Liver (tissue), 3 donors: ENCODE results near the gene SLC1A2.

ENCODE experiments used
- FOXA1 ChIP-seq: IDR thresholded peaks from 2 replicates; pipeline ENCODE4 v1.6.1; 2016; ENCODE audit warnings: antibody characterized with exemption
- HNF4A ChIP-seq, 2 donors: conservative IDR thresholded peaks; 2 replicates each; pipeline ENCODE4 v1.6.1; 2016; ENCODE audit warnings: antibody characterized with exemption in 2 of 2, mild to moderate bottlenecking in 2 of 2
- JUND ChIP-seq, 2 donors: IDR thresholded peaks; 2 replicates each; pipeline ENCODE4 v1.6.1; 2016; ENCODE audit warnings: antibody characterized with exemption in 2 of 2
- SP1 ChIP-seq: IDR thresholded peaks from 2 replicates; pipeline ENCODE4 v1.6.1; 2018; ENCODE audit warnings: antibody characterized with exemption, mild to moderate bottlenecking
- TAF1 ChIP-seq: conservative IDR thresholded peaks from 2 replicates; pipeline ENCODE4 v1.6.1; 2016; ENCODE audit warnings: antibody characterized with exemption, mild to moderate bottlenecking
- YY1 ChIP-seq: IDR thresholded peaks from 2 replicates; pipeline ENCODE4 v1.6.1; 2016; ENCODE audit warnings: antibody characterized with exemption, mild to moderate bottlenecking
- TF ChIP-seq, protein P1 (sequence below): fragments of 150-350 bp; IDR thresholded peaks from 2 replicates; pipeline ENCODE4 v1.5.1; 2017; ENCODE audit warnings: improper control_type of control experiment, low read depth, low read length; ENCODE audit not compliant: missing input control
- TF ChIP-seq, protein P2 (sequence below): IDR thresholded peaks from 2 replicates; pipeline ENCODE4 v1.6.1; 2016; ENCODE audit warnings: antibody characterized with exemption, mild to moderate bottlenecking
- TF ChIP-seq, protein P3 (sequence below): IDR thresholded peaks from 2 replicates; pipeline ENCODE4 v1.6.1; 2016; ENCODE audit warnings: antibody characterized with exemption
- TF ChIP-seq, protein P4 (sequence below): IDR thresholded peaks from 2 replicates; pipeline ENCODE4 v1.6.1; 2016; ENCODE audit warnings: antibody characterized with exemption
- TF ChIP-seq, protein P5 (sequence below): IDR thresholded peaks from 2 replicates; pipeline ENCODE4 v1.6.1; 2016; ENCODE audit warnings: antibody characterized with exemption
- donor health status: healthy.
- donor health status: healthy.

DNA sequence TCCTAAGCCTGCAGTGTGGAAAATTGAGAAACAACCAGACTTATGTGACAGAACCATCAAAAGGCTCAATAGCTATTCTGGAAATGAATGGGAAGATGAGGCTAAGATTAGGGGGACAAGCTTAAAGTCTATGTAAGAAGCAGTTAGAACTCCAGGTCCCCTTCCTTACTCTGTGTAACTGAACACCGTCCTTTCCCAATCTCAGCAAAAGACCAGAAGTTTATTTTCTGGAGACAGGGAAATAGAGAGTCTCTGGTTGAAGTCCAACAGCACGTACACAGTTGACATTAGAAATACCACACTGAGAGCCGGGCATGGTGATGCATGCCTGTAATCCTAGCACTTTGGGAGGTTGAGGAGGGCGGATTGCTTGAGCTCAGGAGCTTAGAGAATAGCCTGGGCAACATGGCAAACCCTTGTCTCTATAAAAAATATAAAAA, 186.4 kb downstream of the SLC1A2 start:
- TF ChIP-seq, protein P1, sequence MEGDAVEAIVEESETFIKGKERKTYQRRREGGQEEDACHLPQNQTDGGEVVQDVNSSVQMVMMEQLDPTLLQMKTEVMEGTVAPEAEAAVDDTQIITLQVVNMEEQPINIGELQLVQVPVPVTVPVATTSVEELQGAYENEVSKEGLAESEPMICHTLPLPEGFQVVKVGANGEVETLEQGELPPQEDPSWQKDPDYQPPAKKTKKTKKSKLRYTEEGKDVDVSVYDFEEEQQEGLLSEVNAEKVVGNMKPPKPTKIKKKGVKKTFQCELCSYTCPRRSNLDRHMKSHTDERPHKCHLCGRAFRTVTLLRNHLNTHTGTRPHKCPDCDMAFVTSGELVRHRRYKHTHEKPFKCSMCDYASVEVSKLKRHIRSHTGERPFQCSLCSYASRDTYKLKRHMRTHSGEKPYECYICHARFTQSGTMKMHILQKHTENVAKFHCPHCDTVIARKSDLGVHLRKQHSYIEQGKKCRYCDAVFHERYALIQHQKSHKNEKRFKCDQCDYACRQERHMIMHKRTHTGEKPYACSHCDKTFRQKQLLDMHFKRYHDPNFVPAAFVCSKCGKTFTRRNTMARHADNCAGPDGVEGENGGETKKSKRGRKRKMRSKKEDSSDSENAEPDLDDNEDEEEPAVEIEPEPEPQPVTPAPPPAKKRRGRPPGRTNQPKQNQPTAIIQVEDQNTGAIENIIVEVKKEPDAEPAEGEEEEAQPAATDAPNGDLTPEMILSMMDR, result no peak
- TF ChIP-seq, protein P2, sequence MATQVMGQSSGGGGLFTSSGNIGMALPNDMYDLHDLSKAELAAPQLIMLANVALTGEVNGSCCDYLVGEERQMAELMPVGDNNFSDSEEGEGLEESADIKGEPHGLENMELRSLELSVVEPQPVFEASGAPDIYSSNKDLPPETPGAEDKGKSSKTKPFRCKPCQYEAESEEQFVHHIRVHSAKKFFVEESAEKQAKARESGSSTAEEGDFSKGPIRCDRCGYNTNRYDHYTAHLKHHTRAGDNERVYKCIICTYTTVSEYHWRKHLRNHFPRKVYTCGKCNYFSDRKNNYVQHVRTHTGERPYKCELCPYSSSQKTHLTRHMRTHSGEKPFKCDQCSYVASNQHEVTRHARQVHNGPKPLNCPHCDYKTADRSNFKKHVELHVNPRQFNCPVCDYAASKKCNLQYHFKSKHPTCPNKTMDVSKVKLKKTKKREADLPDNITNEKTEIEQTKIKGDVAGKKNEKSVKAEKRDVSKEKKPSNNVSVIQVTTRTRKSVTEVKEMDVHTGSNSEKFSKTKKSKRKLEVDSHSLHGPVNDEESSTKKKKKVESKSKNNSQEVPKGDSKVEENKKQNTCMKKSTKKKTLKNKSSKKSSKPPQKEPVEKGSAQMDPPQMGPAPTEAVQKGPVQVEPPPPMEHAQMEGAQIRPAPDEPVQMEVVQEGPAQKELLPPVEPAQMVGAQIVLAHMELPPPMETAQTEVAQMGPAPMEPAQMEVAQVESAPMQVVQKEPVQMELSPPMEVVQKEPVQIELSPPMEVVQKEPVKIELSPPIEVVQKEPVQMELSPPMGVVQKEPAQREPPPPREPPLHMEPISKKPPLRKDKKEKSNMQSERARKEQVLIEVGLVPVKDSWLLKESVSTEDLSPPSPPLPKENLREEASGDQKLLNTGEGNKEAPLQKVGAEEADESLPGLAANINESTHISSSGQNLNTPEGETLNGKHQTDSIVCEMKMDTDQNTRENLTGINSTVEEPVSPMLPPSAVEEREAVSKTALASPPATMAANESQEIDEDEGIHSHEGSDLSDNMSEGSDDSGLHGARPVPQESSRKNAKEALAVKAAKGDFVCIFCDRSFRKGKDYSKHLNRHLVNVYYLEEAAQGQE, result no peak
- TF ChIP-seq YY1, result no peak
- TF ChIP-seq SP1, result no peak
- no peak for TF ChIP-seq JUND (IDR thresholded peaks at IDR 0.05)
- TF ChIP-seq FOXA1, result no peak
- TF ChIP-seq TAF1, result no peak
- TF ChIP-seq, protein P3, sequence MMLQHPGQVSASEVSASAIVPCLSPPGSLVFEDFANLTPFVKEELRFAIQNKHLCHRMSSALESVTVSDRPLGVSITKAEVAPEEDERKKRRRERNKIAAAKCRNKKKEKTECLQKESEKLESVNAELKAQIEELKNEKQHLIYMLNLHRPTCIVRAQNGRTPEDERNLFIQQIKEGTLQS, result no peak
- TF ChIP-seq, protein P4, sequence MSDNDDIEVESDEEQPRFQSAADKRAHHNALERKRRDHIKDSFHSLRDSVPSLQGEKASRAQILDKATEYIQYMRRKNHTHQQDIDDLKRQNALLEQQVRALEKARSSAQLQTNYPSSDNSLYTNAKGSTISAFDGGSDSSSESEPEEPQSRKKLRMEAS, result no peak
- no peak for TF ChIP-seq HNF4A (conservative IDR thresholded peaks at IDR 0.05)
- TF ChIP-seq, protein P5, sequence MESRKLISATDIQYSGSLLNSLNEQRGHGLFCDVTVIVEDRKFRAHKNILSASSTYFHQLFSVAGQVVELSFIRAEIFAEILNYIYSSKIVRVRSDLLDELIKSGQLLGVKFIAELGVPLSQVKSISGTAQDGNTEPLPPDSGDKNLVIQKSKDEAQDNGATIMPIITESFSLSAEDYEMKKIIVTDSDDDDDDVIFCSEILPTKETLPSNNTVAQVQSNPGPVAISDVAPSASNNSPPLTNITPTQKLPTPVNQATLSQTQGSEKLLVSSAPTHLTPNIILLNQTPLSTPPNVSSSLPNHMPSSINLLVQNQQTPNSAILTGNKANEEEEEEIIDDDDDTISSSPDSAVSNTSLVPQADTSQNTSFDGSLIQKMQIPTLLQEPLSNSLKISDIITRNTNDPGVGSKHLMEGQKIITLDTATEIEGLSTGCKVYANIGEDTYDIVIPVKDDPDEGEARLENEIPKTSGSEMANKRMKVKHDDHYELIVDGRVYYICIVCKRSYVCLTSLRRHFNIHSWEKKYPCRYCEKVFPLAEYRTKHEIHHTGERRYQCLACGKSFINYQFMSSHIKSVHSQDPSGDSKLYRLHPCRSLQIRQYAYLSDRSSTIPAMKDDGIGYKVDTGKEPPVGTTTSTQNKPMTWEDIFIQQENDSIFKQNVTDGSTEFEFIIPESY, result no peak
